Measurements from ENCODE around the gene MOB2.

MOB2 gene

DNA sequence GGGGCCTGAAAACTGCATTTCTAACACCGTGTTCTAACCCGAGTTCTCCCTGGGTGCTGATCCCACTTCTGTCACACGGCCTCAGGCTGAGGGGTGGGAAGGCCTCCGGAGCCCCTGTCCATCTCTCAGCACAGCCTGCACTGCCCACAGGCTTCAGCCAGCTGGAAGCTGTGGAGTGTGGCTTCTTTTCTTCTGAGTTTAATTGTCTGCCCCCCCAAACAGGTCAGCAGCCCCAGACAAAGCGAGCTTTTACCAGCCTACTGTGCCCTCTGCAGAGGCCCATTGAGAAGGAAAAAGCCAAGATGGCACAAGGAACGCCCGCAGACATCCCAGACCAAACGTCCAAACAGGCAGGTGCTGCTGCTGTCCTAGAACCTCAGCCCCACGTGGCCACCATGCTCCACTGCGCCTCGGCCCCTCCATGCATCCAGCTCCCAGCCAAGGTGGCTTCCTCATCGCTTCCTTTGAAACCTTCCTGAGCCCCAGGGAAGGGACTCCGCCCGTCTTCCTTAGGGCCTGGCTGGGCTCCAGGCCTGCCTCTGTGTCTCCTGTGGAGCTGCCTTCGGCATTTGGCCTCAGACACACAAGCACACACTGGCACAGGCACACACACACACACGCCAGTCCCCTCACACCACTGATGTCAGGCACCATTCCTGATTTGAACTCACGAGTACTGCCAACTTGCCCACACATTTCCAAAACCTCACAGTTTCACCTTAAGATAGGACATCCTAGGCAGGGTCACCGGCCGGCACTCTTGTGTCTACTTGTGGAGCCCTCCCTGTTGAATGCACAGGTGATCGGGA lies 1.7 kb downstream of the MOB2 start:
- DNase-seq, result no peak

- DNase-seq, result no peak
Measured at GRCh38 chr11:1484061-1484671, 2.4 kb downstream of the MOB2 start.

DNA sequence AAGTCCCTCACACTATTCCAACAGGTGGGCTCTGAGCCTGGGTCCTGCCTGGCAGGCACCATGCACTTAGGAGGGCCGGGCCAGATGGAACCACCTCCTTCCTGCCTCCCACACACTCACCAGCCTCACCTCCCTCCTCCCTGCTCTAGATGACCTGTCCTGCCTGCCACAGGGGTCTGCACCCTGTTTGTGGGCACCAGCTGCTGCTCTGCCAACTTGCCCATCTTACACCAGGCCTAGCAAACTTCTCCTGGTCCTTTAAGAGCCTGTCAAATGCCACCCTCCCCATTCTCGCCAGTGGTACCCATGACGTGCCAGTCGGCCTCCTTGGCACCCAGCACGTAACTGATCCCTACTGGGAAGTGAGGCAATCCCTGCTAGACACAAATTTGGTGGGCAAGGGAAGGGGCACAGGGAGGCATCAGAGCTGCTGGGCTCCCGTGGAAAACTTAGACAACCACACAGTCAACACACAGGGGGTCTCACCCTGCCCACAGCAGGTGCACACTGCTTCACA lies 3.1 kb downstream of the MOB2 start:
- no peak for DNase-seq

GRCh38 chr11:1482581-1483444 lies 3.8 kb downstream of the MOB2 start:
- no peak for DNase-seq

DNA sequence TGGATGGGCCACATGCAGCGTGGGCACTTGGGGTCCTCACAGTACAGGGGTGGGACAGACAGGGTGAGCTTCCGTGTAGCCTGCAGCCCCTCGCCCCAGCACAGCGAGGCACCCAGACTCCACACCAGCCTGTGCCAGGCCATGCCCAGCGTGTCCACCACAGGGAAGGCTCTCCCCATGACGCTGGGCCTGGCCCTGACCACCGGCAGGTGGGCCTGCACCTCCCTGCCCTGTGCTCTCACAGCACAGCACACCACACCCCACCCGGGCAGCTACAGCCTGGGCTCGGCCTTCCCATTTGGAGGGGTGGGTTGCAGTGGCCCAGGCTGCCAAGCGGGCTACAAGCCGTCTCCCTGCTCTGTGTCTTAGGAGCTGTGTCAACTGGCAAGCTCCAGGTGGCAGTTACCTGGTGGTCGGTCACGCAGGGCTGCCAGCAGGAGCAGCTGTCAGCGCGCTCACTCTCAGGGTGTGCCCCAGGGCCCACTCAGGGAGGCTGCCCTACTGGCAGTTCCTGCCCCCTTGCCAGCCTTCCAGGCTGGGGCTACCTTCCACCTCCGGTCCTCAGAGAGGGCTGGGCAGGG lies 4.6 kb downstream of the MOB2 start:
- no peak for DNase-seq

DNA sequence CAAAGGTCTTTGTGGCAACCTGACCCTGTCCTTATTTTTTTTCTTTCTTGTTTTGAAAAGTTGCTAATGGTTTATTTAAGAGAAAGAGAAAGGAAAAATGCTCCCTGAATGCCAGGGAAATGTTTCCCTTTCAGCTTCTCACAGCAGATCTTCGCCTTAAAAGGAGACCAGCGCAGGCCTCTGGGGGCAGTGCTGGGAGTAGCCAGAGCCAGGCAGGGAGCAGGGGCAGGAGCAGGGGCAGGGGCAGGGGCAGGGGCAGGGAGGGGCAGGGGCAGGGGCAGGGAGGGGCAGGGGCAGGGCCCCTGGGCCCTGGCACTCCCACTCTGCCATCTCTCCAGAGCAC lies 5.1 kb downstream of the MOB2 start:
- DNase-seq, result no peak

GRCh38 chr11:1480555-1481482 lies 5.8 kb downstream of the MOB2 start:
- no peak for DNase-seq

- DNase-seq, result no peak
Measured at GRCh38 chr11:1480191-1480554, 6.4 kb downstream of the MOB2 start.

DNA sequence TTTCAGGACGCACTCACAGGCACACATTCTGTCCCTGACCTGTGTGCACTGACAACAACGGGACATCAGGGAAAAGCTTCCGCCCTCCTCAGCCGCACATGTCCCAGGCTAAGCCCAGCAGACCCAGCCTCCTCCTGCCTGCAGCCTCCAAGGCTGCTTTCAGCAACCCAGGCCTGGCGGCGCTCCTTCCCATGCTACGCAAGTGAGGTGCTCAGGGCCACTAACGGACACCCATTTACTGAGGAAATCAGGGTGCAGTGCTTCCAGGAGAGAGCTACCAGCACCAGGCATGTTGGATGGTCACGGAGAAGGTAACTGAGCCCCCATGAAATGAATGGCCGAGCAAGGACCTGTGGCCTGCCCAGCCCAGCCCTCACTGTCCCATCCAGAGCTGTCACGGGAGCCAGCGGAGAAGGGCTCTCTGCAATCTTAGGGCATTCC lies 6.9 kb downstream of the MOB2 start:
- DNase-seq, result no peak

GRCh38 chr11:1479006-1479677 lies 7.4 kb downstream of the MOB2 start:
- DNase-seq, result no peak

DNA sequence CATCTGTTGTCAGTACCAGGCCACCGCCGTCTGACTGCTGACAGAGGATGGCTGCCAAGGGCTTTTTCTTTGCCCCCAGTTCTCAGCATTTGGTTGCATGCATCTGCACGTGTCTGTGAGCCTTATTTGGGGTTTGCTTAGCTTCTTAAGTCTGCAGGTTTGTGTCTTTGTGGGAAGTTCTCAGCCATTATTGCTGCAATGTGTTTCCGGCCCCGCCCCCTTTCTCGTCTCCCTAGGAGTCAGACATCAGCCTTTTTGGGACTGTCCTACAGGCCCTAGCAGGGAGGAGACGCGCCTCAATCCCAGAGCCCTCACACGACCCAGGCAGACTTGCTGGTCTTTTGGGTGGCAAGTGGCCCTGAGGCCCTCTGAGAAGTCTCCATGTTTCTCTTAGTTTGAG lies 8.0 kb downstream of the MOB2 start:
- no peak for DNase-seq

DNA sequence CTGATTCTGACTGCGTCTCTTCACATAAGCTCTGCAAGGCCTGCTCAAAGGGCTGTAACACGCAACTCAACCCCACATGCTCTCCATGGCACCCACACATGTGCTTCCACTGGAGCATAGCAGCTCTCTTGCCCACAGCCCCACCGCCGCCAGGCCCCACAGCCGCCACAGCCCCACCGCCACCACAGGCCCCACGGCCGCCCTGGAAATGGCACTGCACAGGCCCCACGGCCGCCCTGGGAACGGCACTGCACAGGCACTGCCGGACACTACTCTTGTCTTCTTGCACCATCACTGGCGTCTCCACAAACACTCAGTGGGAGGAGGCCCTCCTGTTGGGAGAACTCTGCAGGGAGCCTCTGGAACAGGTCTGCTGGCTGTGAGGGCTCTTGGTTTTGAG lies 8.6 kb downstream of the MOB2 start:
- no peak for DNase-seq

- DNase-seq, result no peak
Measured at GRCh38 chr11:1476940-1477736, 9.4 kb downstream of the MOB2 start.

- DNase-seq, result no peak
Measured at GRCh38 chr11:1475841-1476240, 10.7 kb downstream of the MOB2 start.

DNA sequence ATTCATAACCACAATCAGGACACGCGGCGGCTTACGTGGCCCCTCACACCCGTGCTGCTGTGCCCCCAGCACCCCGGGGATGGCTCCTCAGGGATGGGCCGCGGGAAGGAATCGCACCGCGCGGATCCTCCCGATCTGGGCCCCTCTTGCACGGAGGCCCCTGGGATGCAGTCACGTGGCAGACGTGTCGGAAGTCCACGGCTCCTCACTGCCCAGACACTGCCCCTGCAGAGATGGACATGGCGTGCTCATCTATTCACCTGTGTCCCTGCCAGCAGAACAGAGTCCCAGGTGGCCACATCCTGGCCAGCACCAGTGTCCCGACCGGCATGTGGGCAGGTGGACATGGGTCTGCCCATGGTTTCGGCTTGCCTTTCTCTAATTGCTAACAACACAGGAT lies 12.8 kb downstream of the MOB2 start:
- DNase-seq, result no peak

GRCh38 chr11:1473011-1473628 lies 13.5 kb downstream of the MOB2 start:
- no peak for DNase-seq

DNA sequence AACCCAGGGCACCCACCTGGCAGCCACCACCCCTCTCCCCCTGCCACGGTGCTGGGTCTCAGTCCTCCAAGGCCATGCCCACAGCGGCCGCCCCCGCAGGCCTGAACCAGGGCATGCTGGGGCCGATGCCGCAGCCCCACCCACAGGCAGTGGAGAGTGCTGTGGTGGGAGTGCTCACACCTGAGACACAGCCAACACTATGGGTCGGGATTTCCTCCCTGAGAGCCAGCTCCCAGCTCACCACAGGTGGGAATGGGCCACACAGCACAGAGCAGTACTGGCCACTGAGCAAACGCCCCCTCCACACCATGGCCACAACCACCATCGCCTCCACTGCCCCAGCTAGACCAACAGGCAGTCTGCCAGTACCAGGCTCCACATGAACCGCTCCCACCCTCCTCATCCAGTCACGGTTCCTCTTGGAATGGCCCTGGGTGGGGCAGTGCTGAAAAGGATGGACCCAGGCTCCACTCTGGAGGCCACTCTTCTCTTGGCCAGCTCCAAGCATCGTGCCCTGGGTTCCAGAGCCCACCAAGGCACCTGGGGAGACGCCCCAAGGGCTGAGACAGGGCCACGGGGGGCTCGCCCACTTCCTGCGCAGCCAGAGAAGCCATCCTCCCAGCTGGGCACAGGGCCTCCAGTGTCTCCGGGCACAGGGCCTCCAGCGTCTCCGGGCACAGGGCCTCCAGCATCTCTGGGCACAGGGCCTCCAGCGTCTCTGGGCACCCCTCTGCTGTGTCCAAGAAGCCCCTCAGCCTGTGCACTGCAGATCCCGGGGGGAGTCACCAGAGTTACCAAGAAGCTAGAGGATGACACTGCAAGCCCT lies 14.2 kb downstream of the MOB2 start:
- no peak for DNase-seq

DNA sequence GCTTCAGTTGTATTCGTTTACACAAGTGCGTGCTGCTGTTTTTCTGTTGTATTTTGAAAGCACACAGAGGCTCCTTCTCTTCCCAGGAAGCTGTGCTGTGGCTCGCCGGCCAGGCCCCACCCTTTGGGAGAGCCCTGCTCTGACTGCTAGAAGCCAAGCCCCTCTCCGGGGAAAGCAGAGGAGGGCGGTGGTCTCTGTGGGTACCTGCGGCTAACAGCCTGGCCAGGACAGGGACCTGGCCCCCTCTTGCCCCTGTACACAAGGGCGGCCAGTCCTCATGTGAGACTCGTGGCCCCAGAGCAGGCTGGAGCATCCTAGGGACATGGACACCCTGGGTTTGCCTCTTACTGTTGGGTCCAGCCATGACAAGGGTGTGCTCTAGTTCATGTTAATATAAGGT lies 14.8 kb downstream of the MOB2 start:
- DNase-seq, result no peak

Data from stimulated activated CD4-positive, alpha-beta T cell treated with anti-CD3 and anti-CD28 coated beads, Interleukin-2, amount 100 ng/mL, for 24 hours (primary cell).